Panc1 (cell line): Measurements from ENCODE around the gene GRIN2A. TPM values are rescaled to one million over a fixed set of nuclear protein-coding genes. Genes with fewer than 3 reads are reported as not detected.
A peak's percentile ranks its signal among the peaks of the same experiment; 100 is the strongest.

Experiments used
- ATAC-seq: fragments of 200-7000 bp; cut with Tn5 transposase; 2 replicates; pipeline ENCODE4 v1.9.1; 2020; ENCODE audit warnings: mild to moderate bottlenecking, moderate library complexity
- BruUV-seq: library from RNA; stranded (reverse); fragments of 400-500 nt; replicated peaks from 2 replicates; lab custom pipeline; 2021; lab: Mats Ljungman, UMichigan
- CTCF ChIA-PET: fragments of 300-600 bp; sonication (Branson Sonifier 250); formaldehyde crosslinking; loops from one replicate; lab custom pipeline; 2022; ENCODE audit warnings: antibody characterized with exemption; lab: Charles Lee
- POLR2A ChIA-PET: fragments of 300-600 bp; sonication (Branson Sonifier 250); formaldehyde crosslinking; loops from one replicate; lab custom pipeline; 2022; ENCODE audit warnings: antibody characterized with exemption; lab: Charles Lee
- DNase-seq: peaks from one replicate; pipeline ENCODE4 v3.0.0-alpha.2; 2010; ENCODE audit warnings: low read depth, low spot score
- H3K27ac ChIP-seq: 2 replicates; pipeline ENCODE4 v1.5.1; 2011; ENCODE audit warnings: mild to moderate bottlenecking, low read length, inconsistent platforms
- H3K27me3 ChIP-seq: fragments of 200-500 bp; sonication (Bioruptor generic); 2 replicates; pipeline ENCODE4 v1.6.0; 2014; ENCODE audit warnings: low read length, inconsistent platforms; ENCODE audit not compliant: control insufficient read depth, insufficient read depth
- H3K36me3 ChIP-seq: fragments of 200-500 bp; sonication (Bioruptor generic); 2 replicates; pipeline ENCODE4 v1.5.1; 2014; ENCODE audit warnings: inconsistent platforms, mild to moderate bottlenecking, low read length, moderate library complexity; ENCODE audit not compliant: control insufficient read depth, insufficient read depth
- H3K4me1 ChIP-seq: 2 replicates; pipeline ENCODE4 v1.5.1; 2011; ENCODE audit warnings: inconsistent platforms, mild to moderate bottlenecking, low read length, moderate library complexity; ENCODE audit not compliant: control insufficient read depth, insufficient read depth
- H3K4me3 ChIP-seq, 2 experiments: 2 replicates each; pipeline ENCODE4 v1.5.1; 2011 to 2012; ENCODE audit warnings: low read depth in 2 of 2, low read length in 2 of 2, mild to moderate bottlenecking in 2 of 2, inconsistent platforms in 1 of 2, moderate library complexity in 1 of 2
- H3K9me3 ChIP-seq: fragments of 200-500 bp; sonication (Bioruptor generic); 2 replicates; pipeline ENCODE4 v1.5.1; 2014; ENCODE audit warnings: low read depth, mild to moderate bottlenecking, inconsistent platforms, low read length, moderate library complexity; ENCODE audit not compliant: control insufficient read depth, insufficient read depth
- POLR2AphosphoS5 ChIP-seq: IDR thresholded peaks from 2 replicates; pipeline ENCODE4 v1.6.1; 2012; ENCODE audit warnings: mild to moderate bottlenecking, low read depth, low read length, moderate library complexity
- SIN3A ChIP-seq: IDR thresholded peaks from 2 replicates; pipeline ENCODE4 v1.6.1; 2012; ENCODE audit warnings: low read depth, mild to moderate bottlenecking, low read length, moderate library complexity, borderline replicate concordance; ENCODE audit not compliant: insufficient read depth
- TCF7L2 ChIP-seq: IDR thresholded peaks from 2 replicates; pipeline ENCODE4 v1.6.1; 2011; ENCODE audit warnings: mild to moderate bottlenecking, low read depth, low read length, inconsistent platforms
- in situ Hi-C: cut with HindIII; loops from 2 replicates; pipeline ENCODE4 v1.10.0; 2016; ENCODE audit warnings: low sequenced_read_pairs, low pct_unique_long_range_greater_than_20kb
- intact Hi-C: fragments of 100-400 bp; cut with micrococcal nuclease; formaldehyde crosslinking; loops from one replicate; pipeline ENCODE4 v1.10.0; 2022; ENCODE audit not compliant: unreplicated experiment
- total RNA-seq: library from RNA; stranded (reverse); gene quantifications from one replicate; pipeline ENCODE4 v1.2.1, GENCODE V29; 2021; ENCODE audit not compliant: unreplicated experiment
- TF ChIP-seq, protein P1 (sequence below), 2 experiments: IDR thresholded peaks; 2 replicates each; pipeline ENCODE4 v1.6.1; 2011 to 2012; ENCODE audit warnings: low read depth in 2 of 2, control low read depth in 1 of 2, low read length in 1 of 2, mild to moderate bottlenecking in 1 of 2, moderate library complexity in 1 of 2; ENCODE audit not compliant: insufficient read depth in 1 of 2
- TF ChIP-seq, protein P2 (sequence below): fragments of 450-650 bp; IDR thresholded peaks from 2 replicates; pipeline ENCODE4 v1.5.1; 2017; ENCODE audit warnings: mild to moderate bottlenecking

The GRIN2A gene
- total RNA-seq, 1 experiment from 2014 or later, result 12.3 TPM

DNA sequence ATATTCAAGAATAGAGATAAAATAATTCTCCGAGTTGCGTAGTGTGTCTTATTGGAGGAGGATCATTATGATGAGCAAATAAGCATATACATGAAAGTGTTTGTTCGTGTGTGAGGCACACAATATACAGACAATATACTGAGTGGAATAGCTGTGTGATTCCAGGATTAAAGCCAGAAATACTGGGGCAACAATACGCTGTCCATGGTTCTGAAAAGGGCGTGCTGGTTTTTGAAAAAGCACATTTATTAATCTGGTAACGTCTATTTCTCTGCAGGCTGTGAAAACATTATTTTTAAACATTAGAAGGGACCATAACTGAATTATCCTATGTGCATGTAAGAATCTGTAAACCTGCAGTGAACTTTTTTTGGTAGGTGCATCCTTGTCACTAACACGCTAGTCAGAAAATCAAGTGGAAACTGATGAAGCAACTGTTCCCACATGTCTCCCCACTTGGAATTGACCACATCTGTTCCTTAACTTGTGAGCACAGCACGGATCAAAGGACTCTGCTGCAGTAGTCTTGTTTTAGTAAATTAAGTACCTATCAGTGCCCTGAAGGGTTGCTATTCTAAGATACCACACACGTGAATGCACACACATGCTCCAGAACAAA is 346.0 kb downstream of the GRIN2A start:
- Histone ChIP-seq H3K27me3 (no peaks in the 10 kb centered on the region), H3K9me3 (no peaks in the 10 kb centered on the region), H3K27ac (no peak overlapping the region), H3K4me3 (no peak overlapping the region), H3K4me1 (no peaks in the 10 kb centered on the region), H3K36me3 (no peaks in the 10 kb centered on the region)
- DNase-seq (no peak), ATAC-seq (no peak)
- BruUV-seq, result no TSS peak
- intact Hi-C loops (loop anchor here (10.0 kb wide), 1 partner anchor 191 kb away; no protein-coding TSS in a partner anchor), in situ Hi-C loops (no loop called here)
- TF ChIP-seq, protein P1, sequence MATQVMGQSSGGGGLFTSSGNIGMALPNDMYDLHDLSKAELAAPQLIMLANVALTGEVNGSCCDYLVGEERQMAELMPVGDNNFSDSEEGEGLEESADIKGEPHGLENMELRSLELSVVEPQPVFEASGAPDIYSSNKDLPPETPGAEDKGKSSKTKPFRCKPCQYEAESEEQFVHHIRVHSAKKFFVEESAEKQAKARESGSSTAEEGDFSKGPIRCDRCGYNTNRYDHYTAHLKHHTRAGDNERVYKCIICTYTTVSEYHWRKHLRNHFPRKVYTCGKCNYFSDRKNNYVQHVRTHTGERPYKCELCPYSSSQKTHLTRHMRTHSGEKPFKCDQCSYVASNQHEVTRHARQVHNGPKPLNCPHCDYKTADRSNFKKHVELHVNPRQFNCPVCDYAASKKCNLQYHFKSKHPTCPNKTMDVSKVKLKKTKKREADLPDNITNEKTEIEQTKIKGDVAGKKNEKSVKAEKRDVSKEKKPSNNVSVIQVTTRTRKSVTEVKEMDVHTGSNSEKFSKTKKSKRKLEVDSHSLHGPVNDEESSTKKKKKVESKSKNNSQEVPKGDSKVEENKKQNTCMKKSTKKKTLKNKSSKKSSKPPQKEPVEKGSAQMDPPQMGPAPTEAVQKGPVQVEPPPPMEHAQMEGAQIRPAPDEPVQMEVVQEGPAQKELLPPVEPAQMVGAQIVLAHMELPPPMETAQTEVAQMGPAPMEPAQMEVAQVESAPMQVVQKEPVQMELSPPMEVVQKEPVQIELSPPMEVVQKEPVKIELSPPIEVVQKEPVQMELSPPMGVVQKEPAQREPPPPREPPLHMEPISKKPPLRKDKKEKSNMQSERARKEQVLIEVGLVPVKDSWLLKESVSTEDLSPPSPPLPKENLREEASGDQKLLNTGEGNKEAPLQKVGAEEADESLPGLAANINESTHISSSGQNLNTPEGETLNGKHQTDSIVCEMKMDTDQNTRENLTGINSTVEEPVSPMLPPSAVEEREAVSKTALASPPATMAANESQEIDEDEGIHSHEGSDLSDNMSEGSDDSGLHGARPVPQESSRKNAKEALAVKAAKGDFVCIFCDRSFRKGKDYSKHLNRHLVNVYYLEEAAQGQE (IDR thresholded peaks at IDR 0.05; ENCODE audit: insufficient read depth in 1 of 2, low read depth in 2 of 2, low read length in 1 of 2), result peak; percentile 86 to 93
- TF ChIP-seq SIN3A, result no peak
- POLR2A ChIA-PET, result no interaction called here
- CTCF ChIA-PET, result no interaction called here

DNA sequence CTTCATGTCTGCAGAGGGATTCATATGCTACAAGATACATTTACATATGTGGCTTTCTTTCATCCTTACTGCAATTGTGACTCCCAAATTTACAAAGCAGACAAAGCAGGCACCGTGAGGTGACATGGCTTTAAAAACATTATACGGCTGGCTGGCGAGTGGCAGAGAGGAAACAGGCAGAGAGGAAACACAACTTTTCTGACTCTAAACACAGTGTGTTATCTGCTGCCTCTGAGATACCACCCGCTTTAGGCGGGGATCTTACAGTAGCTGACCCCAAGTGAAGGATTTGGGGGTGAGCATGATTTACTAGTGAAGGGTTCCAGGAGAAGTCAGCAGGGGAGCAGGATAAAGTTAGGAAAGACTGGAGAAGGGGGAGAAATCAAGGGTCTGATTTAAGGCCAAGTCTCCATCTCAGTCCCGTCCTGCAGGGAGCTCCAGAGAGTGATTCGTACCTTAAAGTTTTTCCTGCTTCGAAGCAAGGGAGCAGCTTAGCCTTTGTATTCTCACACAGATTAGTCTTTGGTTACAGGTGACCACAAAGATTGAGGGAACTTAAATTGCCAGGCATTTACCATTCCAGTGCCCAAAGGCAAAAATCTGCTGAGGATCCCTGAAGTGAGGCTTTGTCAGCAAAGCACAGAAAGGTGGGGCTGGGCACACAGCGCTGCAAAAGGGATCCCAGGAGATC is 355.0 kb downstream of the GRIN2A start:
- DNase-seq, result no peak
- in situ Hi-C loops (no loop called here), intact Hi-C loops (no loop called here)
- POLR2A ChIA-PET, result no interaction called here
- no peak for ATAC-seq
- H3K27ac ChIP-seq, result no peak overlapping the region
- H3K4me3 ChIP-seq, result no peak overlapping the region
- no peak for TF ChIP-seq POLR2AphosphoS5
- TF ChIP-seq, protein P2, sequence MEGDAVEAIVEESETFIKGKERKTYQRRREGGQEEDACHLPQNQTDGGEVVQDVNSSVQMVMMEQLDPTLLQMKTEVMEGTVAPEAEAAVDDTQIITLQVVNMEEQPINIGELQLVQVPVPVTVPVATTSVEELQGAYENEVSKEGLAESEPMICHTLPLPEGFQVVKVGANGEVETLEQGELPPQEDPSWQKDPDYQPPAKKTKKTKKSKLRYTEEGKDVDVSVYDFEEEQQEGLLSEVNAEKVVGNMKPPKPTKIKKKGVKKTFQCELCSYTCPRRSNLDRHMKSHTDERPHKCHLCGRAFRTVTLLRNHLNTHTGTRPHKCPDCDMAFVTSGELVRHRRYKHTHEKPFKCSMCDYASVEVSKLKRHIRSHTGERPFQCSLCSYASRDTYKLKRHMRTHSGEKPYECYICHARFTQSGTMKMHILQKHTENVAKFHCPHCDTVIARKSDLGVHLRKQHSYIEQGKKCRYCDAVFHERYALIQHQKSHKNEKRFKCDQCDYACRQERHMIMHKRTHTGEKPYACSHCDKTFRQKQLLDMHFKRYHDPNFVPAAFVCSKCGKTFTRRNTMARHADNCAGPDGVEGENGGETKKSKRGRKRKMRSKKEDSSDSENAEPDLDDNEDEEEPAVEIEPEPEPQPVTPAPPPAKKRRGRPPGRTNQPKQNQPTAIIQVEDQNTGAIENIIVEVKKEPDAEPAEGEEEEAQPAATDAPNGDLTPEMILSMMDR, result no peak
- TF ChIP-seq SIN3A, result no peak
- TF ChIP-seq TCF7L2, result no peak
- TF ChIP-seq, protein P1 (IDR thresholded peaks at IDR 0.05; ENCODE audit: insufficient read depth in 1 of 2, low read depth in 2 of 2, low read length in 1 of 2), result no peak
- H3K9me3 ChIP-seq, result no peaks in the 10 kb centered on the region
- H3K27me3 ChIP-seq, result no peaks in the 10 kb centered on the region
- no TSS peak for BruUV-seq
- H3K36me3 ChIP-seq, result no peaks in the 10 kb centered on the region
- H3K4me1 ChIP-seq, result no peaks in the 10 kb centered on the region
- CTCF ChIA-PET, result no interaction called here
